T-cell (primary cell): ENCODE data around the gene TDRD7. TPM values are rescaled to one million over a fixed set of nuclear protein-coding genes. Genes with fewer than 3 reads are reported as not detected.

Experiments used
- ATAC-seq, 4 experiments: fragments of 200-7000 bp in 3 of 4; fragments of 150-1000 bp in 1 of 4; cut with Tn5 transposase; replicated peaks in 1 of 4; 1 replicate in 3 of 4; 2 replicates in 1 of 4; pipeline ENCODE4 v1.10.0; 2021; ENCODE audit warnings: moderate library complexity in 3 of 4, mild to moderate bottlenecking in 2 of 4, moderate number of reproducible peaks in 1 of 4
- CTCF ChIA-PET, 2 donors: fragments of 300-600 bp; sonication (Branson Sonifier 250); formaldehyde crosslinking; loops; one replicate each; lab custom pipeline; 2022; ENCODE audit warnings: antibody characterized with exemption in 2 of 2; lab: Charles Lee
- POLR2A ChIA-PET, 2 donors: fragments of 300-600 bp; sonication (Branson Sonifier 250); formaldehyde crosslinking; loops; one replicate each; lab custom pipeline; 2022; ENCODE audit warnings: antibody characterized with exemption in 2 of 2; lab: Charles Lee
- DNase-seq, 35 experiments: peaks; one replicate each; pipeline versions ENCODE4 v3.0.0 to v3.0.0-alpha.2; 2013 to 2023
- H3K27ac ChIP-seq: one replicate; pipeline ENCODE4 v1.5.1; 2013; ENCODE audit warnings: low read length
- H3K27me3 ChIP-seq, 2 experiments: replicated peaks in 1 of 2; 1 replicate in 1 of 2; 2 replicates in 1 of 2; pipeline versions ENCODE4 v1.6.1 to v1.7.0; 2013; ENCODE audit warnings: low read length in 1 of 2, mixed read lengths in 1 of 2; ENCODE audit not compliant: control insufficient read depth in 2 of 2, insufficient read depth in 2 of 2; ENCODE audit errors: extremely low read depth in 1 of 2
- H3K36me3 ChIP-seq, 2 donors: 1 replicate in 1 of 2; 2 replicates in 1 of 2; pipeline versions ENCODE4 v1.6.1 to v1.7.0; 2013; ENCODE audit warnings: low read length in 1 of 2; ENCODE audit not compliant: control insufficient read depth in 2 of 2, insufficient read depth in 1 of 2; ENCODE audit errors: extremely low read depth in 1 of 2
- H3K4me1 ChIP-seq, 2 experiments: 1 replicate in 1 of 2; 2 replicates in 1 of 2; pipeline versions ENCODE4 v1.6.1 to v1.7.0; 2013; ENCODE audit warnings: low read length in 2 of 2, mixed read lengths in 1 of 2; ENCODE audit not compliant: insufficient read depth in 2 of 2, control insufficient read depth in 1 of 2; ENCODE audit errors: extremely low read depth in 1 of 2
- H3K4me3 ChIP-seq, 2 donors: 1 replicate in 1 of 2; 2 replicates in 1 of 2; pipeline versions ENCODE4 v1.5.1 to v1.7.0; 2013; ENCODE audit warnings: mild to moderate bottlenecking in 2 of 2, low read length in 1 of 2, moderate library complexity in 1 of 2; ENCODE audit not compliant: control insufficient read depth in 1 of 2; ENCODE audit errors: extremely low read depth in 1 of 2
- H3K9me3 ChIP-seq: 2 replicates; pipeline ENCODE4 v1.7.0; 2013
- H3K27ac Mint-ChIP-seq, 2 donors: one replicate each; pipeline ENCODE4 v1.8.0; 2020 to 2021; ENCODE audit warnings: mild to moderate bottlenecking in 2 of 2, mixed read lengths in 2 of 2
- H3K27me3 Mint-ChIP-seq, 2 donors: one replicate each; pipeline ENCODE4 v1.8.0; 2021 to 2022; ENCODE audit warnings: mixed read lengths in 2 of 2
- H3K36me3 Mint-ChIP-seq: one replicate; pipeline ENCODE4 v1.8.0; 2021; ENCODE audit warnings: mixed read lengths
- H3K4me1 Mint-ChIP-seq, 3 donors: one replicate each; pipeline ENCODE4 v1.8.0; 2020 to 2022; ENCODE audit warnings: mixed read lengths in 3 of 3, mild to moderate bottlenecking in 1 of 3
- H3K4me3 Mint-ChIP-seq, 3 donors: one replicate each; pipeline ENCODE4 v1.8.0; 2020 to 2022; ENCODE audit warnings: mild to moderate bottlenecking in 3 of 3, mixed read lengths in 3 of 3, moderate library complexity in 3 of 3
- H3K9me3 Mint-ChIP-seq, 3 donors: one replicate each; pipeline ENCODE4 v1.8.0; 2020 to 2022; ENCODE audit warnings: mixed read lengths in 3 of 3
- WGBS: methylation state at CpG from one replicate; pipeline ENCODE4 v1.1.5; 2013; ENCODE audit warnings: missing lambda C conversion rate; ENCODE audit not compliant: insufficient coverage; 5-methylcytosine and 5-hydroxymethylcytosine counted together
- total RNA-seq, 35 experiments: library from RNA in 6 of 35; stranded (reverse) in 6 of 35; fragments of 120-200 nt in 1 of 35; gene quantifications; one replicate each; pipeline versions ENCODE4 v1.2.1 to v1.2.4 and lab custom pipeline; 2013 to 2026

The TDRD7 gene
- total RNA-seq, 5 donors from 2014 or later (not counting 1 experiment from before 2014, with no cell fraction given) = 9.2 to 11.9 (median 10.2) TPM

DNA sequence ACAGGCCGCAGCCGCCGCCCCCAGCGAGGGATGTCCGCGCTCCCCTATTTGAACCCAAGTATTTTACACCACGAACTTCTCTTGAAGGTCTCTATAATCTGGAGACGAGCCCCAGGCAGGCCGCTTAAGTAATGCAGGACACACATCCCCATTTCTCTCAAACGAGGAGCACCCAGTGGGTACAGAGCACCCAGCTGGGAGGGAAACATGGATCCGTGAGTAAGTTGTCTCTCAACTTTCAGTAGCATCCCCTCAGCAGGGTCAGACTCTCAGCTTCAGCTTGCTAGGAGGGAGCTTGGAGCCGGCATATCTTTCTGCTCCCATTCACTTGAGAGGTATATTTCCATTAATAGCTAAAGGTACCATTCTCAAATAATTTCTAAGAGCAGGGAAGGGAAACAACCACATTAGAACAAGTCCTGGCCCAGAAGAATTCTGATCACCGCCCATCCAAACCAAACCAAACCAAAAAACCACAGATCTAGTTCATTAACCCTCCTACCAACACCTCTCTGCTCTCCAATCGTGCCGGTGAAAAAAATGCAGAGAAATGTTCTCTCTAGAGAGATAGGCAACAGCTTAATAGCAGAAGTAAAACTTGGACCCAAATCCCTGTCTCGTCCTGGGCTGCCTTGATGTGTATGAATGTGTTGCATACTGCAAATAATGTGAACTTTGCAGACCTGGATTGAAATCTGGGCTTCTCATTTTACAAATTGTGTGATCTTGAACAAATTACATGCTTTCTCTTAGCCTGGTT lies 910 bp downstream of the TDRD7 start:
- H3K4me1 Mint-ChIP-seq = peaks cover 30 to 46% (median 38%) of the 10 kb centered on the region in 3 donors
- no peaks in the 10 kb centered on the region for H3K27me3 ChIP-seq
- H3K27ac Mint-ChIP-seq = peak overlapping the region; percentile 62 to 81
- peak overlapping the region; percentile 73 to 74 for H3K4me3 ChIP-seq
- no peak for ATAC-seq
- ChIA-PET CTCF (interaction anchor here (0.6 to 1.7 kb wide), 9 partner anchors 10 to 558 kb away, joined by 3 to 16 read pairs (median 4); partner anchors contain the start of genes NCBP1 (in 1 of the 2), TSTD2 (in 1 of the 2) and ZNF782 (in 1 of the 2)), POLR2A (interaction anchor here in 1 of 2 donors (1.4 kb wide), 1 partner anchor 221 kb away, joined by 7 read pairs; the partner anchor contains the start of genes NCBP1 and TSTD2)
- peak in 5 of 35 experiments; percentile 8 to 55 (median 29) for DNase-seq
- H3K36me3 ChIP-seq = no peaks in the 10 kb centered on the region
- no peaks in the 10 kb centered on the region for H3K9me3 Mint-ChIP-seq
- peaks cover 11 to 13% of the 10 kb centered on the region in 2 donors for H3K27me3 Mint-ChIP-seq
- H3K4me3 Mint-ChIP-seq = peak overlapping the region; percentile 84 to 89 (median 87)
- peaks cover 6% of the 10 kb centered on the region for H3K36me3 Mint-ChIP-seq
- H3K4me1 ChIP-seq = peaks cover 3 to 14% of the 10 kb centered on the region in 2 experiments
- 10% methylated on average over 9 of the region's 16 CpGs for WGBS
- H3K9me3 ChIP-seq = no peaks in the 10 kb centered on the region
- peak overlapping the region; percentile 56 for H3K27ac ChIP-seq

DNA sequence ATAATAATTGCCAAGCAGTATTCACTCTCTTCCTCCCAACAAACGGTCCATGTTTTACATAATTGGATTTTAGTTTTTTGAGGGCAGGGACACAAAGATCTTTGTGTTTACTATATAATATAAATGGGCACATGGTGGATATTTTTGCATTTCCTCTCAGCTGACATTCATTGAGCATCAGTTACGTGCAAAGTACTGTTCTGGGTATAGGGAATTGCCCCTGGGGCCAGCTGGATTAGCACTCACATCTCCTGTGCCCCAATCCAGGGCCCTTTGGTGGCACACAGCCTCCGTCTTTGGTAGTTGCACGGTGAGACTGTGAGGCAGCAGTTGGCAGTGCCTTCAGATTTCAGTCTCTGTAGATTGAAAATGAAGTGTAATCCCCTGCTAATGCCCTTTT lies 1.6 kb downstream of the TDRD7 start:
- Mint-ChIP-seq H3K4me1 (peaks cover 30 to 51% (median 43%) of the 10 kb centered on the region in 3 donors), H3K27ac (peak overlapping the region; percentile 62 to 81), H3K27me3 (peaks cover 4 to 6% of the 10 kb centered on the region in 2 donors), H3K9me3 (no peaks in the 10 kb centered on the region), H3K4me3 (peak overlapping the region; percentile 84 to 89 (median 87)), H3K36me3 (peaks cover 6% of the 10 kb centered on the region)
- ATAC-seq = no peak
- DNase-seq = no peak
- ChIA-PET POLR2A (interaction anchor here in 1 of 2 donors (1.4 kb wide), 1 partner anchor 220 kb away, joined by 7 read pairs; the partner anchor contains the start of genes NCBP1 and TSTD2), CTCF (interaction anchor here in 1 of 2 donors (0.8 to 1.7 kb wide), 3 partner anchors 11 to 556 kb away, joined by 3 to 4 read pairs (median 3); no protein-coding TSS in a partner anchor)
- H3K36me3 ChIP-seq = no peaks in the 10 kb centered on the region
- H3K27me3 ChIP-seq = no peaks in the 10 kb centered on the region
- H3K4me3 ChIP-seq = no peak overlapping the region
- H3K27ac ChIP-seq = no peak overlapping the region
- no CpG with 5 or more reads among the region's 4 CpGs for WGBS
- no peaks in the 10 kb centered on the region for H3K9me3 ChIP-seq
- peaks cover 3 to 14% of the 10 kb centered on the region in 2 experiments for H3K4me1 ChIP-seq

DNA sequence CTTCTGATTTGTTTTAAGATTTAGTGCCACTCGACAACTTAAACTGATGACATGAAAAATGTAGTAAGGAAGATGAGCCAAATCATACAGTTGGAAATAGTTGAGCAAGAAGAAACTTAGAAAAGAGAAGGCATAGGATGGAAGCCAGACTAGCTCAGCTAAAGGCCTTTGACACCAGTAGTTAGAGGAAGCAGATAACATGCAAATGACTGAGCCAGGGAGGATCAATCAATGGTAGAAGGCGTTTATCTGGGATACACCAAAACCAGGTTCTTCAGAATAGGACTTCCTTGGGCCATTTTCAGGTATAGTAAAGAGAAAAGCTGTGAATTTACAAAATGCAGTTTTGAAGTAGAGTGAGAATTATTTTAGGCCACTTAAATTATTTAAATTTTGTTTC lies 3.2 kb downstream of the TDRD7 start:
- Histone ChIP-seq H3K4me1 (peaks cover 3 to 14% of the 10 kb centered on the region in 2 experiments), H3K27ac (no peak overlapping the region), H3K4me3 (no peak overlapping the region), H3K27me3 (no peaks in the 10 kb centered on the region), H3K36me3 (no peaks in the 10 kb centered on the region), H3K9me3 (no peaks in the 10 kb centered on the region)
- WGBS = 100% methylated on average over 1 of the region's 2 CpGs
- ChIA-PET CTCF (interaction anchor here in 1 of 2 donors (1.0 to 1.7 kb wide), 3 partner anchors 184 to 558 kb away, joined by 3 to 5 read pairs (median 4); no protein-coding TSS in a partner anchor), POLR2A (no interaction called here)
- Mint-ChIP-seq H3K4me1 (peaks cover 42 to 63% (median 51%) of the 10 kb centered on the region in 3 donors), H3K27ac (no peak overlapping the region), H3K4me3 (no peak overlapping the region), H3K36me3 (peaks cover 9% of the 10 kb centered on the region), H3K27me3 (no peaks in the 10 kb centered on the region), H3K9me3 (no peaks in the 10 kb centered on the region)
- DNase-seq = no peak
- ATAC-seq = no peak

GRCh38 chr9:97418880-97419279 lies 7.0 kb downstream of the TDRD7 start:
- Histone ChIP-seq H3K27me3 (no peaks in the 10 kb centered on the region), H3K36me3 (no peaks in the 10 kb centered on the region), H3K4me1 (no peaks in the 10 kb centered on the region), H3K27ac (no peak overlapping the region), H3K4me3 (no peak overlapping the region), H3K9me3 (peaks cover 5% of the 10 kb centered on the region)
- H3K27me3 Mint-ChIP-seq = no peaks in the 10 kb centered on the region
- peaks cover 3 to 12% (median 7%) of the 10 kb centered on the region in 3 donors for H3K9me3 Mint-ChIP-seq
- DNase-seq (no peak), ATAC-seq (no peak)
- CTCF ChIA-PET = interaction anchor here in 1 of 2 donors (0.6 kb wide), 1 partner anchor 50 kb away, joined by 4 read pairs; no protein-coding TSS in a partner anchor
- no peak overlapping the region for H3K4me3 Mint-ChIP-seq
- H3K4me1 Mint-ChIP-seq = peaks cover 22 to 52% (median 43%) of the 10 kb centered on the region in 3 donors
- peaks cover 27% of the 10 kb centered on the region for H3K36me3 Mint-ChIP-seq
- WGBS = 100% methylated on average over 1 of the region's 3 CpGs
- POLR2A ChIA-PET = no interaction called here
- no peak overlapping the region for H3K27ac Mint-ChIP-seq

DNA sequence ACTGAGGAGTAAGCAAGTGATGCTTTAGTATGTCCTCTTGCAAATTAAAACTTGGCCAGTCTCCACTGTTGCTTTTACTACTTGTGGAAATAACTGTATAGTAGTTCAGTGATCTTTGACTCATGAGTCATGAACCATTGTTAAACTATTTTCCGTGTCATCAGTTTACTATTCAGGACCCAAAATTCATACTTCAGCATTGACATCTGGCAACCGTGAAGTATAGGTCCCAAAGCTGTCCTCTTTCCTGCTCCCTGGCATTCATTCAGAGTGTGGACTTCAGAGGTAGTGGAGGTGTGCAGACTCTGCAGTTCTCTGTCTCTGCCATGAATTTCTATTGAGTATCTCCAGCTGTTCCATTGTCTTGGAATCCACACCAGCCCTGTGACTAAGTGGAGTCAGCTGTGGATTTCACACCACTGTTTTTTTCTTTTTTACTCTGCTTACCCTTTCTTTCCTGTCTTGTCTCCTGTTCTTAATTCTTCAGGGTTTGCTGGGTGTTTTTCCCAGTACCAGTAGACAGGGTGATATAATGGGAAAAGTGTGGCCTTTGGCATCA lies 7.5 kb downstream of the TDRD7 start:
- WGBS = no CpG with 5 or more reads among the region's 2 CpGs
- Mint-ChIP-seq H3K4me3 (no peak overlapping the region), H3K4me1 (peaks cover 26 to 49% (median 41%) of the 10 kb centered on the region in 3 donors), H3K27ac (no peak overlapping the region), H3K36me3 (peaks cover 30% of the 10 kb centered on the region), H3K27me3 (no peaks in the 10 kb centered on the region), H3K9me3 (peaks cover 3 to 15% (median 7%) of the 10 kb centered on the region in 3 donors)
- no peaks in the 10 kb centered on the region for H3K36me3 ChIP-seq
- no peak overlapping the region for H3K27ac ChIP-seq
- no peak overlapping the region for H3K4me3 ChIP-seq
- DNase-seq (no peak), ATAC-seq (no peak)
- H3K27me3 ChIP-seq = no peaks in the 10 kb centered on the region
- no peaks in the 10 kb centered on the region for H3K4me1 ChIP-seq
- ChIA-PET CTCF (interaction anchor here in 1 of 2 donors (0.6 kb wide), 1 partner anchor 51 kb away, joined by 4 read pairs; no protein-coding TSS in a partner anchor), POLR2A (no interaction called here)
- H3K9me3 ChIP-seq = peaks cover 5% of the 10 kb centered on the region

GRCh38 chr9:97425336-97425972 lies 13.6 kb downstream of the TDRD7 start:
- Histone ChIP-seq H3K27ac (no peak overlapping the region), H3K4me1 (no peaks in the 10 kb centered on the region), H3K4me3 (no peak overlapping the region), H3K36me3 (peaks cover 0 to 18% of the 10 kb centered on the region in 2 donors), H3K27me3 (no peaks in the 10 kb centered on the region), H3K9me3 (peaks cover 5% of the 10 kb centered on the region)
- Mint-ChIP-seq H3K27me3 (no peaks in the 10 kb centered on the region), H3K27ac (no peak overlapping the region), H3K36me3 (peaks cover 52% of the 10 kb centered on the region), H3K4me1 (peaks cover 6 to 17% (median 11%) of the 10 kb centered on the region in 3 donors), H3K4me3 (no peak overlapping the region), H3K9me3 (peaks cover 3 to 15% (median 7%) of the 10 kb centered on the region in 3 donors)
- CTCF ChIA-PET = no interaction called here
- DNase-seq (no peak), ATAC-seq (no peak)
- no CpG with 5 or more reads among the region's 4 CpGs for WGBS
- POLR2A ChIA-PET = no interaction called here
